Measurements from ENCODE around the gene ACACB. TPM values are rescaled to one million over a fixed set of nuclear protein-coding genes. Genes with fewer than 3 reads are reported as not detected.

The ACACB gene
- total RNA-seq (56.8 TPM), polyA plus RNA-seq (ENCODE audit: insufficient read depth, low read depth, low replicate concordance) (13.8 TPM)
- long read RNA-seq, donor 1, partial matches to known transcripts = 0 of 2 reads
- long read RNA-seq, donor 1, other reads (novel, unspliced or antisense) = 0 of 2 reads
- long read RNA-seq, donor 2 = 0 reads
- long read RNA-seq, donor 3 = 0 reads
- long read RNA-seq, donor 4 = 0 reads
- long read RNA-seq, donor 5 = 0 reads
- long read RNA-seq, donor 6 = 0 reads
- long read RNA-seq, donor 7, partial matches to known transcripts = 6 of 10 reads
- long read RNA-seq, donor 7, other reads (novel, unspliced or antisense) = 4 of 10 reads
- long read RNA-seq, donor 8 = 0 reads
- long read RNA-seq, donor 9 = 0 reads
- long read RNA-seq, donor 10 = 0 reads

DNA sequence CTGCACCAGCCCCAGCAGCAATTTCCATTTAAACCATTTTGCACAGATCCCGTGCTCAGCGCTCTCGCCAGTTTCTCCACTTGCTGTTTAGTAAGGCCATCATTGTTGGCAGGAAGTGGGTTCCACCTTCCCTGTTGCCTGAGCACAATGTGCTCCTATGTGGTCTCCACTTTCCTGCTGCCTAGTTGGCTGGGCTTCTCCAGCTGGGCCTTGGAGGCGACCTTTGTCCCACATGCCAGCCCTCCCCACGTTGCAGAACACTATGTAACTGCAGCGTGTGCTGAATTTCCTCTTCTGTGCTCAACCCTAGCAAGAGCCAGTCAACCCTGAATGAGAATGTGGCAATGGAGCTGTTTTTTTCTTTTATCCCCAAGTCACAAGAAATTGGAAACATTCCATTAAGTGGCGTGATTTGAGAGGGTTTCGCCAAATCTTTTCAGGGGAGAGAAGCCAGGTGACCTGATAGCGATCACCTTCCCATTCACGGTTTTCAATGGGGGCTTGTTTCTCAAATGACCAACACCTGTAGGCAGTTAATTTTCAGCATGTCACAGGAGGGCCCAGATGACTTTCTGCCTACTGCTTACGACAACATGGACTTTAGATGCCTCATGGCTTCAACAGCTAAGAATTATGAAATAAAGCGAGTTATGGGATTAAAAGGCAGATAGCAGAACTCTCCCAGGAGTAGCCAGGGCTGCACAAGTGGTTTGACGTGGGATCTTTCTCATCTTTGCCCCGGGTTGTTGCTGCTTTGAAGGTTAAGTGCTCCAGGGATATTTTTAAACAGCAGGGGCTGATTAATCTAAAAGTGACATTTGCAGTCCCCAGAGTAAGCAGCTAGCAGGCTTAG, at the start of gene ACACB:
ACACB (plus strand) TSS at position 830 of the 853 bp plus-strand sequence. CDS start 22,819 bp downstream, outside the sequence.
- Histone ChIP-seq H3K27me3 (ENCODE audit: control insufficient read depth, insufficient read depth, low read length) (no peaks in the 10 kb centered on the region), H3K4me3 (ENCODE audit: low read length in 3 of 3) (peak within 1 kb of the TSS in 2 of 3 donors; percentile 50 to 60), H3K4me1 (ENCODE audit: control insufficient read depth in 2 of 3, insufficient read depth in 2 of 3, low read depth in 1 of 3, low read length in 3 of 3) (peaks cover 2 to 45% (median 42%) of the 10 kb centered on the region in 3 donors), H3K36me3 (ENCODE audit: control insufficient read depth in 2 of 3, insufficient read depth in 3 of 3, low read length in 3 of 3) (no peaks in the 10 kb centered on the region), H3K9me3 (ENCODE audit: control insufficient read depth in 2 of 3, insufficient read depth in 1 of 3, low read length in 3 of 3) (no peaks in the 10 kb centered on the region), H3K27ac (ENCODE audit: low read depth in 2 of 2, low read length in 2 of 2) (peak within 1 kb of the TSS; percentile 97 to 98), H3K9ac (ENCODE audit: low read length in 3 of 3) (peak within 1 kb of the TSS in 2 of 3 donors; percentile 90 to 92)
- TF ChIP-seq, protein P1, sequence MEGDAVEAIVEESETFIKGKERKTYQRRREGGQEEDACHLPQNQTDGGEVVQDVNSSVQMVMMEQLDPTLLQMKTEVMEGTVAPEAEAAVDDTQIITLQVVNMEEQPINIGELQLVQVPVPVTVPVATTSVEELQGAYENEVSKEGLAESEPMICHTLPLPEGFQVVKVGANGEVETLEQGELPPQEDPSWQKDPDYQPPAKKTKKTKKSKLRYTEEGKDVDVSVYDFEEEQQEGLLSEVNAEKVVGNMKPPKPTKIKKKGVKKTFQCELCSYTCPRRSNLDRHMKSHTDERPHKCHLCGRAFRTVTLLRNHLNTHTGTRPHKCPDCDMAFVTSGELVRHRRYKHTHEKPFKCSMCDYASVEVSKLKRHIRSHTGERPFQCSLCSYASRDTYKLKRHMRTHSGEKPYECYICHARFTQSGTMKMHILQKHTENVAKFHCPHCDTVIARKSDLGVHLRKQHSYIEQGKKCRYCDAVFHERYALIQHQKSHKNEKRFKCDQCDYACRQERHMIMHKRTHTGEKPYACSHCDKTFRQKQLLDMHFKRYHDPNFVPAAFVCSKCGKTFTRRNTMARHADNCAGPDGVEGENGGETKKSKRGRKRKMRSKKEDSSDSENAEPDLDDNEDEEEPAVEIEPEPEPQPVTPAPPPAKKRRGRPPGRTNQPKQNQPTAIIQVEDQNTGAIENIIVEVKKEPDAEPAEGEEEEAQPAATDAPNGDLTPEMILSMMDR (IDR thresholded peaks at IDR 0.05; ENCODE audit: borderline replicate concordance, extremely low read depth, insufficient read depth) = no peak
- FAIRE-seq = no peak
- intact Hi-C loops (cut with DNase I) = no loop called here
- DNase-seq = peak; percentile 78 to 90 (median 89)

DNA sequence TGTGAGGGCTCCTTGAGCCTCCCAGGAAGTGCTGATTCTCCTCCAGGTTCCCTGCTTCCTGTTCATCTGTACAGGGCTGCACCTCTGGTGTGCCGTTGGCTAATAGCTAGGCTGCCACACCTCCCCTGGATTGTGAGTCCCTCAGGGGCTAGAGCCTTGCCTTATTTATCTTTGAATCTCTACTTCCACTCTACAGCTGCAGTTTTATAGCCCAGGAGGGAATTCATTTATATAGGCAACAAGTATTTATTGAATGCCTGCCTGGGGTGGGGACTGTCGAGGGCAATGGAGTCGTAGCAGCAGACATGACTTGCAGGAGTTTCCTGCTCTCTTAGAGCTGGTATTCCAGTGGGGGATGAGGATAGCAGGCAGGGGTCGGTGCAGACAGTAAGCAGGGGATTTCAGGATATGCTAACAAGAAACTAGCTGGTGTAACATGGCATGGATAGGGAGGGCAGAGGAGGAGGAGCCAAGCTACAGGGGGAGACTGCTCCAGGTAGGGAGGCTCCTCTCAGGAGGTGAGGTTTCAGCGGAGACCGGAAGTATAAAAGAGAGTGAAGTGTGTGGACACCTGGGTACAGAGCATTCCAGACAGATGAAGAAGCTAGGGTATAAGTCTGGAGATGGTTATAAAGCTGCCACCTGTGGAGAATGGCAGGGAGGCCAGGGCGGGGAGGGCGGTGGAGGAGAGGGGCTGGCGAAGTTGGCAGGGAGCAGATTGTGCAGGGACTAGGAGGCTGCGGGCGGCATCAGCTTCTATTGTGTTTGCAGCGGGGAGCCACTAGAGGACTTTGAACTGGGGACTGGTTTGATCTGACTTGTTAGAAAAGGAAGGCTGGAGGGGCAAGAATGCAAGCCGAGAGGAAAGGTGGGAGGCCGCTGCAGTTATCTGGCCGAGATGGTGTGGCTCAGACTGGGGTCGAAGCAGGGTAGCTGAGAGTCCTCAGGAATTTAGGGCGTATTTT, 46.8 kb upstream of the ACACB start:
- intact Hi-C loops (cut with DNase I) = no loop called here
- H3K27ac ChIP-seq (ENCODE audit: low read depth in 2 of 2, low read length in 2 of 2) = peak overlapping the region in 1 of 2 donors; percentile 23
- peaks cover 15 to 50% (median 19%) of the 10 kb centered on the region in 3 donors for H3K36me3 ChIP-seq (ENCODE audit: control insufficient read depth in 2 of 3, insufficient read depth in 3 of 3, low read length in 3 of 3)
- H3K4me1 ChIP-seq (ENCODE audit: control insufficient read depth in 2 of 3, insufficient read depth in 2 of 3, low read depth in 1 of 3, low read length in 3 of 3) = peaks cover 0 to 9% (median 2%) of the 10 kb centered on the region in 3 donors
- H3K4me3 ChIP-seq (ENCODE audit: low read length in 3 of 3) = no peak overlapping the region
- TF ChIP-seq, protein P1 (IDR thresholded peaks at IDR 0.05; ENCODE audit: borderline replicate concordance, extremely low read depth, insufficient read depth) = no peak
- no peak overlapping the region for H3K9ac ChIP-seq (ENCODE audit: low read length in 3 of 3)
- H3K27me3 ChIP-seq (ENCODE audit: control insufficient read depth, insufficient read depth, low read length) = no peaks in the 10 kb centered on the region
- no peaks in the 10 kb centered on the region for H3K9me3 ChIP-seq (ENCODE audit: control insufficient read depth in 2 of 3, insufficient read depth in 1 of 3, low read length in 3 of 3)
- DNase-seq = no peak
- FAIRE-seq = no peak

DNA sequence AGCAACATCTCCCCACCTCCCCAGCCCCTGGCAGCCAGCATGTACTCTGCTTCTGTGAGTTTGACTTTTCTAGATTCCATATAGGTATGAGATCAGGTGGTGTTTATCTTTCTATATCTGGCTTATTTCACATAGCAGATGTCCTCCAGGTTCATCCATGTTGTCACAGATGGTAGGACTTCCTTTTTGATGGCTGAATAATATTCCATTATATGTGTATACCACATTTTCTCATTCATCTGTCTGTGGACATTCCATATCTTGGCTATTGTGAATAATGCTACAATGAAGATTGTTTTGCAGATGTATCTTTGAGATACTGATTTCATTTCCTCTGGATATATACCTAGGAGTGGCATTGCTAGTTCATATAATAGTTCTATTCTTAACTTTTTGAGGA, 41.5 kb upstream of the ACACB start:
- FAIRE-seq (no peak), DNase-seq (no peak)
- H3K27ac ChIP-seq (ENCODE audit: low read depth in 2 of 2, low read length in 2 of 2) = no peak overlapping the region
- peaks cover 13 to 39% (median 16%) of the 10 kb centered on the region in 3 donors for H3K36me3 ChIP-seq (ENCODE audit: control insufficient read depth in 2 of 3, insufficient read depth in 3 of 3, low read length in 3 of 3)
- no peaks in the 10 kb centered on the region for H3K9me3 ChIP-seq (ENCODE audit: control insufficient read depth in 2 of 3, insufficient read depth in 1 of 3, low read length in 3 of 3)
- intact Hi-C loops (cut with DNase I) = no loop called here
- H3K4me1 ChIP-seq (ENCODE audit: control insufficient read depth in 2 of 3, insufficient read depth in 2 of 3, low read depth in 1 of 3, low read length in 3 of 3) = no peaks in the 10 kb centered on the region
- TF ChIP-seq, protein P1 (IDR thresholded peaks at IDR 0.05; ENCODE audit: borderline replicate concordance, extremely low read depth, insufficient read depth) = no peak
- no peak overlapping the region for H3K9ac ChIP-seq (ENCODE audit: low read length in 3 of 3)
- no peak overlapping the region for H3K4me3 ChIP-seq (ENCODE audit: low read length in 3 of 3)
- no peaks in the 10 kb centered on the region for H3K27me3 ChIP-seq (ENCODE audit: control insufficient read depth, insufficient read depth, low read length)
